Cardiac fibroblast (primary cell): ENCODE results near the gene CBX8.

Source experiments
- DNase-seq, 2 donors: peaks; one replicate each; pipeline versions ENCODE4 v3.0.0 to v3.0.0-alpha.2; 2010; ENCODE audit warnings: low read depth in 2 of 2
- H3K4me3 ChIP-seq, 2 donors: replicated peaks in 1 of 2; 1 replicate in 1 of 2; 2 replicates in 1 of 2; pipeline ENCODE4 v1.5.1; 2011; ENCODE audit warnings: low read depth in 2 of 2, low read length in 2 of 2, mild to moderate bottlenecking in 2 of 2, moderate library complexity in 1 of 2
- TF ChIP-seq, protein P1 (sequence below): IDR thresholded peaks from one replicate; pipeline ENCODE4 v1.5.1; 2011; ENCODE audit warnings: low read depth, mild to moderate bottlenecking, low read length, inconsistent platforms

The CBX8 gene

DNA sequence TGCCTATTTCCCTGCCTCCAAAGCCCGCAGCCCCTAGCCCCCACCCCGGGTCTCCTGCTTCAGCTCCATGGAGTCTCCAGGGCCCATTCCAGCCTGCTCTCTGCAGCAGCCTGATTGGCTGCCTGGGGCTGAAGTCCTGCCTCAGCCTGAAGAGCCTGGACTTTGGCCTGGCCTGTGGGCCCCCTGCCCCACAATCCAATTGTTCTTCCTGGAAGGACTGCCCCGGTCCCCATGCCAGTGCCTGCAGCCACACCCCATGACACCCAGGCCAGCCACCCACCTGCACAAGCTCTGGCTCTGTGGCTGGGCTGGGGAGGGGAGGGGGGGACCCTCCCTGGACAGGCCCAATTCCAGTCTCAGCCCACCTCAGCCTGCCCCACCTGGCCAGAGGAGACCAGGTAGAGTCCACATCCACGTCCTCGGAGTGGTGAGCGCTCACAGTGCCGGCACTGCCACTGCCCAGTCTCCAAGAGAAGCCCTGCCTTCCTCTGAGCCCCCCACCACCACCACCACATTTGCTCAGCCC lies 53.9 kb downstream of the CBX8 start:
- DNase-seq = no peak
- TF ChIP-seq, protein P1, sequence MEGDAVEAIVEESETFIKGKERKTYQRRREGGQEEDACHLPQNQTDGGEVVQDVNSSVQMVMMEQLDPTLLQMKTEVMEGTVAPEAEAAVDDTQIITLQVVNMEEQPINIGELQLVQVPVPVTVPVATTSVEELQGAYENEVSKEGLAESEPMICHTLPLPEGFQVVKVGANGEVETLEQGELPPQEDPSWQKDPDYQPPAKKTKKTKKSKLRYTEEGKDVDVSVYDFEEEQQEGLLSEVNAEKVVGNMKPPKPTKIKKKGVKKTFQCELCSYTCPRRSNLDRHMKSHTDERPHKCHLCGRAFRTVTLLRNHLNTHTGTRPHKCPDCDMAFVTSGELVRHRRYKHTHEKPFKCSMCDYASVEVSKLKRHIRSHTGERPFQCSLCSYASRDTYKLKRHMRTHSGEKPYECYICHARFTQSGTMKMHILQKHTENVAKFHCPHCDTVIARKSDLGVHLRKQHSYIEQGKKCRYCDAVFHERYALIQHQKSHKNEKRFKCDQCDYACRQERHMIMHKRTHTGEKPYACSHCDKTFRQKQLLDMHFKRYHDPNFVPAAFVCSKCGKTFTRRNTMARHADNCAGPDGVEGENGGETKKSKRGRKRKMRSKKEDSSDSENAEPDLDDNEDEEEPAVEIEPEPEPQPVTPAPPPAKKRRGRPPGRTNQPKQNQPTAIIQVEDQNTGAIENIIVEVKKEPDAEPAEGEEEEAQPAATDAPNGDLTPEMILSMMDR = no peak
- H3K4me3 ChIP-seq = no peak overlapping the region

DNA sequence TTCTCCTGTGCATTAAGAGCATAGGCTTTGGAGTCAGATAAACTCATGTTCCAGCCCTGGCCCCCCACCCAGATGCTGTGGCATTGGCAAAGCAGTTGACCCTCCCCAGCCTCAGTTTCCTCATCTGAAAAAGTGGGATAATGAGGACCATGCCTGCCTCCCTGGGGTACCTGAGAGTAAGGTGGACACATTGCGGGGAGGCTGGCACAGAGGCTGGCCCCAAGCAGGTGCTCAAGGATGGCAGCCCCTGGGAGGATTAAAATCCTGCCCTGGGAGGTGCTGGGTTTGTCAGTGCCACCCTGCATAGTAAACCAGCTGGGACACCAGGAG lies 54.3 kb downstream of the CBX8 start:
- no peak overlapping the region for H3K4me3 ChIP-seq
- TF ChIP-seq, protein P1 = no peak
- DNase-seq = no peak
